Neural progenitor cell (in vitro differentiated cells): ENCODE data around the gene SEMA3G.

Experiments used
- EZH2phosphoT487 ChIP-seq: fragments of 200-600 bp; sonication (generic); IDR thresholded peaks from 2 replicates; pipeline ENCODE4 v1.6.1; 2017; ENCODE audit warnings: antibody characterized with exemption
- TF ChIP-seq, protein P1 (sequence below): fragments of 200-600 bp; sonication (generic); IDR thresholded peaks from 2 replicates; pipeline ENCODE4 v1.5.1; 2017; ENCODE audit warnings: antibody characterized with exemption, mild to moderate bottlenecking

DNA sequence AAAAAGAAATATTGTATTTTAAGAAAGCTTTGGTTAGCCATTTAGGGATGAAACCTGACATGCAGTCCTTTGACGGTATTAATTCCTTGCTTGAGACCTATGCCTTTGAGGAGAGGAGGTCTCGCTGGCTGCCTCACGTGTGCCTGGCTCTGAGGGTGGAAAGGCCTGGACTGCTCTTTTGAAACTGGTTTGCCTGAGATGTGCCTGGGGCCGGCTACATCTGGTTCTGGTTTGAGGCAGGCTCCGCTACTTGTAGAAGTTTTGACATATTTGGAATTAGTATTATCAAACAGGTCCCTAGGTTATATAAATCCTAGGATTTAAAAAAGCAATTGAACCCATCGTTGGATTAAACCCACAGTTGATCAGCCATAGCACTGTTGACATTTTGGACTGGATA, 17.0 kb upstream of the SEMA3G start:
- TF ChIP-seq, protein P1, sequence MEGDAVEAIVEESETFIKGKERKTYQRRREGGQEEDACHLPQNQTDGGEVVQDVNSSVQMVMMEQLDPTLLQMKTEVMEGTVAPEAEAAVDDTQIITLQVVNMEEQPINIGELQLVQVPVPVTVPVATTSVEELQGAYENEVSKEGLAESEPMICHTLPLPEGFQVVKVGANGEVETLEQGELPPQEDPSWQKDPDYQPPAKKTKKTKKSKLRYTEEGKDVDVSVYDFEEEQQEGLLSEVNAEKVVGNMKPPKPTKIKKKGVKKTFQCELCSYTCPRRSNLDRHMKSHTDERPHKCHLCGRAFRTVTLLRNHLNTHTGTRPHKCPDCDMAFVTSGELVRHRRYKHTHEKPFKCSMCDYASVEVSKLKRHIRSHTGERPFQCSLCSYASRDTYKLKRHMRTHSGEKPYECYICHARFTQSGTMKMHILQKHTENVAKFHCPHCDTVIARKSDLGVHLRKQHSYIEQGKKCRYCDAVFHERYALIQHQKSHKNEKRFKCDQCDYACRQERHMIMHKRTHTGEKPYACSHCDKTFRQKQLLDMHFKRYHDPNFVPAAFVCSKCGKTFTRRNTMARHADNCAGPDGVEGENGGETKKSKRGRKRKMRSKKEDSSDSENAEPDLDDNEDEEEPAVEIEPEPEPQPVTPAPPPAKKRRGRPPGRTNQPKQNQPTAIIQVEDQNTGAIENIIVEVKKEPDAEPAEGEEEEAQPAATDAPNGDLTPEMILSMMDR, result no peak
- TF ChIP-seq EZH2phosphoT487, result no peak
